ENCODE data around the gene SYT14.

SYT14 gene

GRCh38 chr1:210214573-210215409 lies 276.8 kb downstream of the SYT14 start:
- no peak for DNase-seq

GRCh38 chr1:210217482-210217881 lies 279.5 kb downstream of the SYT14 start:
- DNase-seq = no peak

GRCh38 chr1:210218047-210218446 lies 280.0 kb downstream of the SYT14 start:
- DNase-seq = no peak

Data from NCI-H146 (cell line).